WTC11 (cell line): ENCODE data around the gene RAET1E. TPM values are rescaled to one million over a fixed set of nuclear protein-coding genes. Genes with fewer than 3 reads are reported as not detected.
"Not testable (repeated sequence)": the region's sequence is repeated elsewhere in the genome, so short reads cannot be mapped to it uniquely, and the experiment has no call there.

Experiments
- ATAC-seq: fragments of 200-7000 bp; cut with Tn5 transposase; 2 replicates; pipeline ENCODE4 v1.10.0; 2021; ENCODE audit warnings: mild to moderate bottlenecking, moderate library complexity
- CTCF ChIA-PET: fragments of 300-600 bp; sonication (Branson Sonifier 250); formaldehyde crosslinking; loops from one replicate; lab custom pipeline; 2021; ENCODE audit warnings: antibody characterized with exemption; lab: Charles Lee
- POLR2A ChIA-PET: fragments of 350-600 bp; sonication (Branson Sonifier 250); formaldehyde crosslinking; loops from one replicate; lab custom pipeline; 2021; ENCODE audit warnings: antibody characterized with exemption; lab: Charles Lee
- DNase-seq: peaks from one replicate; pipeline ENCODE4 v3.0.0; 2021; ENCODE audit warnings: low spot score
- H3K27ac Mint-ChIP-seq: 2 replicates; pipeline ENCODE4 v1.8.0; 2021; ENCODE audit warnings: mixed read lengths
- H3K27me3 Mint-ChIP-seq: 2 replicates; pipeline ENCODE4 v1.8.0; 2021; ENCODE audit warnings: low read depth, mild to moderate bottlenecking, moderate library complexity, mixed read lengths
- H3K36me3 Mint-ChIP-seq: 2 replicates; pipeline ENCODE4 v1.8.0; 2021; ENCODE audit warnings: mixed read lengths
- H3K4me1 Mint-ChIP-seq: 2 replicates; pipeline ENCODE4 v1.8.0; 2022; ENCODE audit warnings: mixed read lengths
- H3K4me3 Mint-ChIP-seq: 2 replicates; pipeline ENCODE4 v1.8.0; 2021; ENCODE audit warnings: mild to moderate bottlenecking, moderate library complexity, mixed read lengths
- H3K9me3 Mint-ChIP-seq: 2 replicates; pipeline ENCODE4 v1.8.0; 2021; ENCODE audit warnings: mixed read lengths
- ATF2 ChIP-seq: sonication (generic); formaldehyde crosslinking; IDR thresholded peaks from 2 replicates; pipeline ENCODE4 v1.8.1; 2022; ENCODE audit warnings: low read depth, missing genetic modification reagents, borderline replicate concordance
- E2F4 ChIP-seq: sonication (generic); formaldehyde crosslinking; IDR thresholded peaks from 2 replicates; pipeline ENCODE4 v1.8.1; 2022; ENCODE audit warnings: low read depth, mild to moderate bottlenecking, moderate library complexity, missing genetic modification reagents, borderline replicate concordance
- FOXP1 ChIP-seq: sonication (generic); formaldehyde crosslinking; IDR thresholded peaks from 2 replicates; pipeline ENCODE4 v1.8.0; 2022; ENCODE audit warnings: missing genetic modification reagents, mild to moderate bottlenecking, moderate library complexity, borderline replicate concordance
- KAT7 ChIP-seq: sonication (generic); formaldehyde crosslinking; IDR thresholded peaks from 2 replicates; pipeline ENCODE4 v1.8.1; 2023; ENCODE audit warnings: missing genetic modification reagents, mild to moderate bottlenecking, borderline replicate concordance
- NR2C2 ChIP-seq: sonication (generic); formaldehyde crosslinking; IDR thresholded peaks from 2 replicates; pipeline ENCODE4 v1.8.0; 2022; ENCODE audit warnings: mild to moderate bottlenecking, missing genetic modification reagents
- TCF7 ChIP-seq: sonication (generic); formaldehyde crosslinking; IDR thresholded peaks from 2 replicates; pipeline ENCODE4 v1.8.0; 2022; ENCODE audit warnings: mild to moderate bottlenecking, low read depth, missing genetic modification reagents, moderate library complexity
- TP53 ChIP-seq: sonication (generic); formaldehyde crosslinking; IDR thresholded peaks from 2 replicates; pipeline ENCODE4 v1.8.1; 2023; ENCODE audit warnings: mild to moderate bottlenecking, missing genetic modification reagents
- ZBTB43 ChIP-seq: sonication (generic); formaldehyde crosslinking; IDR thresholded peaks from 2 replicates; pipeline ENCODE4 v1.8.1; 2023; ENCODE audit warnings: mild to moderate bottlenecking, missing genetic modification reagents
- ZNF138 ChIP-seq: sonication (generic); formaldehyde crosslinking; conservative IDR thresholded peaks from 2 replicates; pipeline ENCODE4 v1.8.1; 2022; ENCODE audit warnings: mild to moderate bottlenecking, moderate library complexity, missing genetic modification reagents
- ZNF232 ChIP-seq: sonication (generic); formaldehyde crosslinking; IDR thresholded peaks from 2 replicates; pipeline ENCODE4 v1.8.0; 2022; ENCODE audit warnings: mild to moderate bottlenecking, missing genetic modification reagents
- ZNF396 ChIP-seq: fragments of 250-450 bp; sonication (Bioruptor Pico); IDR thresholded peaks from 2 replicates; pipeline ENCODE4 v1.8.0; 2021; ENCODE audit warnings: mild to moderate bottlenecking, moderate library complexity, borderline replicate concordance
- total RNA-seq: library from RNA; stranded (reverse); gene quantifications from 3 replicates; pipeline ENCODE4 v1.2.3, GENCODE V29; 2021

RAET1E gene
- total RNA-seq, 1 experiment from 2014 or later = not detected

GRCh38 chr6:149863698-149864577 is 34.0 kb downstream of the RAET1E start, which contains the start of gene LRP11 (continued):
- TF ChIP-seq ZBTB43 = 0 out of 2 replicates have a peak, but pooled peaks have one; percentile 60
- TF ChIP-seq ATF2 (CRISPR knock-in tag) = no peak
- no peak for TF ChIP-seq TP53
- no peak for TF ChIP-seq ZNF138 (CRISPR knock-in tag)
- TF ChIP-seq ZNF396 (CRISPR knock-in tag) = no peak
- TF ChIP-seq ZNF232 = no peak
- peak; percentile 28; the same call in 1 of the 2 replicates for TF ChIP-seq E2F4 (CRISPR knock-in tag)

GRCh38 chr6:149862922-149863697 is 34.8 kb downstream of the RAET1E start:
- no peaks in the 10 kb centered on the region for H3K9me3 Mint-ChIP-seq
- H3K27ac Mint-ChIP-seq = 0 out of 2 replicates have a peak overlapping the region, but pooled peaks have one; percentile 27
- H3K4me1 Mint-ChIP-seq = peaks cover 43% of the 10 kb centered on the region
- H3K4me3 Mint-ChIP-seq = peak overlapping the region; percentile 74
- no peaks in the 10 kb centered on the region for H3K36me3 Mint-ChIP-seq
- no peak for TF ChIP-seq NR2C2 (CRISPR knock-in tag)
- peak; percentile 22; the same call in 1 of the 2 replicates for TF ChIP-seq TCF7 (CRISPR knock-in tag)
- 0 out of 2 replicates have a peak, but pooled peaks have one; percentile 20 for TF ChIP-seq FOXP1
- 0 out of 2 replicates have a peak, but pooled peaks have one; percentile 49 for TF ChIP-seq KAT7 (CRISPR knock-in tag)
- peak; percentile 69 for DNase-seq
- POLR2A ChIA-PET = interaction anchor here (0.6 to 1.5 kb wide), 2 partner anchors 21 to 61 kb away, joined by 3 to 4 read pairs; no protein-coding TSS in a partner anchor
- CTCF ChIA-PET = interaction anchor here (0.6 to 1.3 kb wide), 3 partner anchors 23 to 1032 kb away, joined by 4 to 12 read pairs (median 8); no protein-coding TSS in a partner anchor
- peaks cover 15% of the 10 kb centered on the region for H3K27me3 Mint-ChIP-seq
- peak; percentile 18 for ATAC-seq

- Mint-ChIP-seq H3K4me1 (peaks cover 41% of the 10 kb centered on the region), H3K27me3 (peaks cover 15% of the 10 kb centered on the region), H3K4me3 (peak overlapping the region; percentile 74)
- not testable (repeated sequence) for H3K9me3 Mint-ChIP-seq, H3K27ac Mint-ChIP-seq, ATAC-seq, H3K36me3 Mint-ChIP-seq, DNase-seq
- ChIA-PET POLR2A (interaction anchor here (0.6 kb wide), 1 partner anchor 60 kb away, joined by 4 read pairs; no protein-coding TSS in a partner anchor), CTCF (interaction anchor here (0.6 to 0.8 kb wide), 2 partner anchors 63 to 1032 kb away, joined by 4 read pairs; no protein-coding TSS in a partner anchor)
Measured at GRCh38 chr6:149862424-149862738, 35.5 kb downstream of the RAET1E start.
